ENCODE measurements around the gene HIC1. TPM values are rescaled to one million over a fixed set of nuclear protein-coding genes. Genes with fewer than 3 reads are reported as not detected.

HIC1 gene
- total RNA-seq, 2 donors from 2014 or later, result 20.6 to 22.1 TPM

GRCh38 chr17:2056206-2057174 lies 1.6 kb downstream of the HIC1 start:
- ATAC-seq, result no peak
- no peak for DNase-seq
- intact Hi-C loops (cut with DNase I), result loop anchor here in 1 of 2 donors (5.0 kb wide), 1 partner anchor 36 kb away; no protein-coding TSS in a partner anchor

- ATAC-seq, result no peak
- intact Hi-C loops (cut with DNase I), result loop anchor here in 1 of 2 donors (5.0 kb wide), 1 partner anchor 35 kb away; no protein-coding TSS in a partner anchor
- DNase-seq, result no peak
Observed at GRCh38 chr17:2057175-2057759, 2.4 kb downstream of the HIC1 start.

- DNase-seq, result no peak
- intact Hi-C loops (cut with DNase I), result loop anchor here in 1 of 2 donors (5.0 kb wide), 1 partner anchor 34 kb away; no protein-coding TSS in a partner anchor
- no peak for ATAC-seq
Observed at GRCh38 chr17:2057760-2058585, 3.1 kb downstream of the HIC1 start.

- ATAC-seq, result peak; percentile 16
Observed at GRCh38 chr17:2058586-2059546, 4.0 kb downstream of the HIC1 start.

GRCh38 chr17:2059547-2060384 lies 4.9 kb downstream of the HIC1 start:
- intact Hi-C loops (cut with DNase I), result loop anchor here in 1 of 2 donors (5.0 kb wide), 2 partner anchors 33 to 118 kb away; no protein-coding TSS in a partner anchor
- DNase-seq (no peak), ATAC-seq (no peak)

More at GRCh38 chr17:2058586-2059546, 4.0 kb downstream of the HIC1 start:
- intact Hi-C loops (cut with DNase I), result loop anchor here in 1 of 2 donors (5.0 kb wide), 1 partner anchor 33 kb away; no protein-coding TSS in a partner anchor
- DNase-seq, result peak; percentile 80

GRCh38 chr17:2060385-2060658 lies 5.4 kb downstream of the HIC1 start:
- DNase-seq, result no peak
- ATAC-seq, result no peak

GRCh38 chr17:2060681-2061440 lies 6.0 kb downstream of the HIC1 start:
- ATAC-seq (peak in 1 of 2 donors; percentile 7), DNase-seq (no peak)
- intact Hi-C loops (cut with DNase I), result loop anchor here in 1 of 2 donors (5.0 kb wide), 1 partner anchor 116 kb away; no protein-coding TSS in a partner anchor

More at GRCh38 chr17:2060385-2060658, 5.4 kb downstream of the HIC1 start:
- intact Hi-C loops (cut with DNase I), result loop anchor here in 1 of 2 donors (5.0 kb wide), 1 partner anchor 117 kb away; no protein-coding TSS in a partner anchor

GRCh38 chr17:2061441-2061958 lies 6.6 kb downstream of the HIC1 start:
- no peak for ATAC-seq
- intact Hi-C loops (cut with DNase I), result loop anchor here in 1 of 2 donors (5.0 kb wide), 1 partner anchor 116 kb away; no protein-coding TSS in a partner anchor
- DNase-seq, result peak; percentile 33

GRCh38 chr17:2062571-2063183 lies 7.8 kb downstream of the HIC1 start:
- no peak for DNase-seq
- ATAC-seq, result no peak
- intact Hi-C loops (cut with DNase I), result loop anchor here in 1 of 2 donors (5.0 kb wide), 1 partner anchor 115 kb away; no protein-coding TSS in a partner anchor

GRCh38 chr17:2063261-2064146 lies 8.6 kb downstream of the HIC1 start:
- ATAC-seq, result no peak
- peak; percentile 69 for DNase-seq
- intact Hi-C loops (cut with DNase I), result loop anchor here in 1 of 2 donors (5.0 kb wide), 1 partner anchor 114 kb away; no protein-coding TSS in a partner anchor

GRCh38 chr17:2064147-2064489 lies 9.2 kb downstream of the HIC1 start:
- ATAC-seq (no peak), DNase-seq (no peak)
- intact Hi-C loops (cut with DNase I), result loop anchor here in 1 of 2 donors (5.0 kb wide), 1 partner anchor 113 kb away; no protein-coding TSS in a partner anchor

GRCh38 chr17:2064520-2064971 lies 9.6 kb downstream of the HIC1 start:
- intact Hi-C loops (cut with DNase I), result loop anchor here in 1 of 2 donors (5.0 kb wide), 1 partner anchor 113 kb away; no protein-coding TSS in a partner anchor
- DNase-seq (no peak), ATAC-seq (peak in 1 of 2 donors; percentile 2)

GRCh38 chr17:2064980-2065785 lies 10.3 kb downstream of the HIC1 start:
- intact Hi-C loops (cut with DNase I), result loop anchor here in 1 of 2 donors (5.0 kb wide), 1 partner anchor 112 kb away; no protein-coding TSS in a partner anchor
- no peak for DNase-seq
- peak in 1 of 2 donors; percentile 9 for ATAC-seq
